Activated CD8-positive, alpha-beta T cell treated with anti-CD3 and anti-CD28 coated beads, Interleukin-2, amount 10 ng/mL, durations not matched to agents 7 days and 5 days (primary cell): ENCODE data around the gene SLC8A2. TPM values are rescaled to one million over a fixed set of nuclear protein-coding genes. Genes with fewer than 3 reads are reported as not detected.

ENCODE experiments used
- ATAC-seq: fragments of 150-1000 bp; cut with Tn5 transposase; one replicate; pipeline ENCODE4 v1.10.0; 2021; ENCODE audit warnings: moderate library complexity
- CTCF ChIA-PET: fragments of 350-600 bp; sonication (Branson Sonifier 250); formaldehyde crosslinking; loops from one replicate; lab custom pipeline; 2021; ENCODE audit warnings: antibody characterized with exemption; lab: Charles Lee
- POLR2A ChIA-PET: fragments of 350-600 bp; sonication (Branson Sonifier 250); formaldehyde crosslinking; loops from one replicate; lab custom pipeline; 2021; ENCODE audit warnings: antibody characterized with exemption; lab: Charles Lee
- DNase-seq: peaks from one replicate; pipeline ENCODE4 v3.0.0-alpha.2; 2020
- H3K27ac Mint-ChIP-seq: one replicate; pipeline ENCODE4 v1.8.0; 2021; ENCODE audit warnings: mild to moderate bottlenecking, mixed read lengths
- H3K27me3 Mint-ChIP-seq: one replicate; pipeline ENCODE4 v1.8.0; 2021; ENCODE audit warnings: low read depth, mixed read lengths
- H3K36me3 Mint-ChIP-seq: one replicate; pipeline ENCODE4 v1.8.0; 2021; ENCODE audit warnings: low read depth, mixed read lengths
- H3K4me1 Mint-ChIP-seq: one replicate; pipeline ENCODE4 v1.8.0; 2021; ENCODE audit warnings: low read depth, mixed read lengths
- H3K4me3 Mint-ChIP-seq: one replicate; pipeline ENCODE4 v1.8.0; 2021; ENCODE audit warnings: mild to moderate bottlenecking, mixed read lengths
- H3K9me3 Mint-ChIP-seq: one replicate; pipeline ENCODE4 v1.8.0; 2022; ENCODE audit warnings: mixed read lengths; ENCODE audit not compliant: insufficient read depth
- total RNA-seq, 2 experiments: library from RNA; stranded (reverse); gene quantifications; one replicate each; pipeline ENCODE4 v1.2.3, GENCODE V29; 2021

SLC8A2 gene
- under 1 TPM; 0.05 to 0.44 TPM for total RNA-seq

GRCh38 chr19:47471733-47472457, at the start of gene SLC8A2:
Gene SLC8A2, minus strand, starts transcription at chr19:47471893. Its CDS starts 5,490 bp downstream, at chr19:47466403.
- peaks cover 3% of the 10 kb centered on the region for H3K4me1 Mint-ChIP-seq
- no peak within 1 kb of the TSS for H3K4me3 Mint-ChIP-seq
- H3K27me3 Mint-ChIP-seq, result peaks cover 42% of the 10 kb centered on the region

GRCh38 chr19:47520839-47521238, 49.1 kb upstream of the SLC8A2 start:
- Mint-ChIP-seq H3K4me1 (peaks cover 61% of the 10 kb centered on the region), H3K27me3 (peaks cover 33% of the 10 kb centered on the region), H3K36me3 (peaks cover 2% of the 10 kb centered on the region), H3K9me3 (no peaks in the 10 kb centered on the region), H3K4me3 (no peak overlapping the region), H3K27ac (no peak overlapping the region)
- DNase-seq (no peak), ATAC-seq (no peak)
- CTCF ChIA-PET, result interaction anchor here (1.4 kb wide), 1 partner anchor 192 kb away, joined by 3 read pairs; the partner anchor contains the start of gene EHD2
- POLR2A ChIA-PET, result interaction anchor here (1.2 to 1.3 kb wide), 2 partner anchors 19 to 36 kb away, joined by 3 to 5 read pairs; partner anchors contain the start of gene KPTN

More at GRCh38 chr19:47471733-47472457, at the start of gene SLC8A2:
- DNase-seq (peak; percentile 76), ATAC-seq (peak; percentile 80)
- ChIA-PET CTCF (interaction anchor here (0.8 to 1.7 kb wide), 2 partner anchors 27 to 35 kb away, joined by 3 to 5 read pairs; no protein-coding TSS in a partner anchor), POLR2A (interaction anchor here (1.1 kb wide), 1 partner anchor 19 kb away, joined by 4 read pairs; no protein-coding TSS in a partner anchor)
- Mint-ChIP-seq H3K36me3 (no peaks in the 10 kb centered on the region), H3K27ac (no peak within 1 kb of the TSS), H3K9me3 (no peaks in the 10 kb centered on the region)

GRCh38 chr19:47520343-47520806, 48.7 kb upstream of the SLC8A2 start:
- POLR2A ChIA-PET, result interaction anchor here (1.2 to 1.3 kb wide), 2 partner anchors 18 to 36 kb away, joined by 3 to 5 read pairs; partner anchors contain the start of gene KPTN
- Mint-ChIP-seq H3K4me1 (peaks cover 65% of the 10 kb centered on the region), H3K4me3 (no peak overlapping the region), H3K9me3 (no peaks in the 10 kb centered on the region), H3K36me3 (peaks cover 2% of the 10 kb centered on the region), H3K27ac (no peak overlapping the region), H3K27me3 (peaks cover 33% of the 10 kb centered on the region)
- CTCF ChIA-PET, result interaction anchor here (1.4 kb wide), 1 partner anchor 193 kb away, joined by 3 read pairs; the partner anchor contains the start of gene EHD2
- no peak for DNase-seq
- ATAC-seq, result no peak

- Mint-ChIP-seq H3K4me1 (peaks cover 75% of the 10 kb centered on the region), H3K27me3 (peaks cover 28% of the 10 kb centered on the region), H3K27ac (no peak overlapping the region), H3K9me3 (no peaks in the 10 kb centered on the region), H3K4me3 (no peak overlapping the region), H3K36me3 (peaks cover 8% of the 10 kb centered on the region)
- ChIA-PET POLR2A (interaction anchor here (0.9 to 1.2 kb wide), 3 partner anchors 76 to 92 kb away, joined by 3 to 9 read pairs (median 3); no protein-coding TSS in a partner anchor), CTCF (interaction anchor here (1.0 to 2.1 kb wide), 4 partner anchors 15 to 181 kb away, joined by 3 to 6 read pairs (median 4); partner anchors contain the start of gene KPTN)
- DNase-seq, result no peak
- no peak for ATAC-seq
Observed at GRCh38 chr19:47518854-47519253, 47.2 kb upstream of the SLC8A2 start.

- DNase-seq (peak; percentile 90), ATAC-seq (peak; percentile 2)
- CTCF ChIA-PET, result interaction anchor here (1.0 to 2.1 kb wide), 4 partner anchors 16 to 181 kb away, joined by 3 to 6 read pairs (median 4); partner anchors contain the start of gene KPTN
- Mint-ChIP-seq H3K27me3 (peaks cover 22% of the 10 kb centered on the region), H3K36me3 (peaks cover 8% of the 10 kb centered on the region), H3K9me3 (no peaks in the 10 kb centered on the region), H3K27ac (peak overlapping the region; percentile 79), H3K4me1 (peaks cover 78% of the 10 kb centered on the region), H3K4me3 (peak overlapping the region; percentile 58)
- POLR2A ChIA-PET, result interaction anchor here (0.9 to 1.2 kb wide), 2 partner anchors 77 to 82 kb away, joined by 3 to 9 read pairs; no protein-coding TSS in a partner anchor
Observed at GRCh38 chr19:47518139-47518538, 46.4 kb upstream of the SLC8A2 start.

GRCh38 chr19:47514869-47515588, 43.3 kb upstream of the SLC8A2 start, which contains the start of gene NAPA:
Gene NAPA, minus strand, starts transcription at chr19:47515063. Its CDS starts 123 bp downstream, at chr19:47514940.
- H3K4me1 Mint-ChIP-seq, result peaks cover 81% of the 10 kb centered on the region
- peaks cover 11% of the 10 kb centered on the region for H3K27me3 Mint-ChIP-seq
- H3K9me3 Mint-ChIP-seq, result no peaks in the 10 kb centered on the region
- ATAC-seq, result peak; percentile 96
- peak; percentile 100 for DNase-seq
- peak within 1 kb of the TSS; percentile 96 for H3K27ac Mint-ChIP-seq
- CTCF ChIA-PET, result interaction anchor here (0.7 to 2.6 kb wide), 25 partner anchors 13 to 237 kb away, joined by 3 to 20 read pairs (median 3); partner anchors contain the start of genes DHX34 and KPTN
- peak within 1 kb of the TSS; percentile 94 for H3K4me3 Mint-ChIP-seq
- peaks cover 12% of the 10 kb centered on the region for H3K36me3 Mint-ChIP-seq
- POLR2A ChIA-PET, result interaction anchor here (0.6 to 2.8 kb wide), 12 partner anchors 9 to 402 kb away, joined by 3 to 17 read pairs (median 4); partner anchors contain the start of genes BICRA, KPTN, SELENOW and ZC3H4

GRCh38 chr19:47514151-47514868, 42.6 kb upstream of the SLC8A2 start:
- peaks cover 7% of the 10 kb centered on the region for H3K27me3 Mint-ChIP-seq
- ATAC-seq, result peak; percentile 7
- ChIA-PET POLR2A (interaction anchor here (0.6 to 2.8 kb wide), 6 partner anchors 21 to 264 kb away, joined by 3 to 17 read pairs (median 5); partner anchors contain the start of genes KPTN and SELENOW), CTCF (interaction anchor here (0.7 to 1.9 kb wide), 2 partner anchors 30 to 77 kb away, joined by 3 to 7 read pairs; partner anchors contain the start of gene KPTN)
- H3K27ac Mint-ChIP-seq, result peak overlapping the region; percentile 96
- H3K36me3 Mint-ChIP-seq, result peaks cover 15% of the 10 kb centered on the region
- H3K4me1 Mint-ChIP-seq, result peaks cover 76% of the 10 kb centered on the region
- peak overlapping the region; percentile 94 for H3K4me3 Mint-ChIP-seq
- no peaks in the 10 kb centered on the region for H3K9me3 Mint-ChIP-seq
- peak; percentile 29 for DNase-seq

- Mint-ChIP-seq H3K9me3 (no peaks in the 10 kb centered on the region), H3K36me3 (peaks cover 13% of the 10 kb centered on the region), H3K27ac (peak overlapping the region; percentile 96), H3K4me3 (peak overlapping the region; percentile 94), H3K27me3 (no peaks in the 10 kb centered on the region), H3K4me1 (peaks cover 63% of the 10 kb centered on the region)
- POLR2A ChIA-PET, result interaction anchor here (0.7 to 2.8 kb wide), 6 partner anchors 14 to 95 kb away, joined by 3 to 15 read pairs (median 4); no protein-coding TSS in a partner anchor
- DNase-seq, result no peak
- no peak for ATAC-seq
- CTCF ChIA-PET, result interaction anchor here (1.2 to 1.9 kb wide), 3 partner anchors 25 to 186 kb away, joined by 3 to 7 read pairs (median 3); no protein-coding TSS in a partner anchor
Observed at GRCh38 chr19:47512948-47513319, 41.2 kb upstream of the SLC8A2 start.

- Mint-ChIP-seq H3K9me3 (no peaks in the 10 kb centered on the region), H3K36me3 (peaks cover 13% of the 10 kb centered on the region), H3K4me1 (peaks cover 57% of the 10 kb centered on the region)
Observed at GRCh38 chr19:47512183-47512947, 40.7 kb upstream of the SLC8A2 start.

More at GRCh38 chr19:47512183-47512947, 40.7 kb upstream of the SLC8A2 start:
- ChIA-PET POLR2A (interaction anchor here (0.6 to 2.8 kb wide), 10 partner anchors 10 to 96 kb away, joined by 3 to 15 read pairs (median 4); no protein-coding TSS in a partner anchor), CTCF (interaction anchor here (1.2 to 1.9 kb wide), 5 partner anchors 25 to 215 kb away, joined by 3 to 7 read pairs (median 3); no protein-coding TSS in a partner anchor)
- DNase-seq (peak; percentile 43), ATAC-seq (no peak)
- no peaks in the 10 kb centered on the region for H3K27me3 Mint-ChIP-seq
- peak overlapping the region; percentile 96 for H3K27ac Mint-ChIP-seq
- H3K4me3 Mint-ChIP-seq, result peak overlapping the region; percentile 94
